Activated T-helper 1 cell treated with anti-CD3 and anti-CD28 coated beads, Interleukin-2, amount 50 U/mL, for 16 hours (primary cell): Measurements from ENCODE around the gene PTRH2.
A peak's percentile ranks its signal among the peaks of the same experiment; 100 is the strongest.
"Not testable (repeated sequence)": the region's sequence is repeated elsewhere in the genome, so short reads cannot be mapped to it uniquely, and the experiment has no call there.

Experiments
- DNase-seq, 2 donors: peaks; one replicate each; pipeline ENCODE4 v3.0.0-alpha.2; 2020; ENCODE audit warnings: low read depth in 1 of 2, low spot score in 1 of 2

PTRH2 gene

DNA sequence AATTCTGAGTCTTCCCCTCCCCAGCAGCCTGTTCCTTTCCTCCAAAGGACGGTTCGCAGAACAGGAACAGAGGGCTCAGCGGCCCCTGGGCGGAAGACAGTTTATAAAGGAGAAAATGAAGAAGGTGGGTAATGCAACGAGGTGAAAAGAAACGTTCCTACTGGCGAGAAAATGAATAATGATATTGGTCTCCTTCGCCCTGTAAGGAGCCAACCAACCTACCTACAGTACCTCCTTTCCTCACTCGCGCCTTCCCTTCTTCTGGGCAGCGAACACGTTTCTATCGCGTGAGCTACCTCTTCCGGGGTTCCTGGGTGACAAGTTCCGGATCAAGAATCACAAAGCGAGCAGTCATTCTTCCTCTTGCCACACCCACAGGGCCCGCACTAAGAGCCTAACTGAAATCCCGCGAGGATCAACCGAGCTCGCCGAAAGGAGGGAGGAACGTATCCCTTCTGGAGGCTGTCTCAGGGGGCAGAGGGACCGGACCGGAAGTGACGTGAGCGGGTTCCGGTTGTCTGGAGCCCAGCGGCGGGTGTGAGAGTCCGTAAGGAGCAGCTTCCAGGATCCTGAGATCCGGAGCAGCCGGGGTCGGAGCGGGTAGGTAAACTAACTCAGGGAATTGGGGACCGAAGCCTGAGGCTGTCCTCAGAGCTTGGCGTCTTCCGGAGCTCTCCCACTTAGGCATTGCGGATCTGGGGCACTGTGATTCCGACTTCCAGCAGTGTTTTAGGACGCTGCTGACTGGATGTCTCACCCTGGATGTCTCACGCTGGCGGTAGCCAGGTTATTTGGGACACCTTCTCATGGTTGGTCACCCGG lies at the start of gene PTRH2, which contains the start of gene VMP1:
Gene PTRH2, minus strand, starts transcription at position 282 of the 822 bp plus-strand sequence. CDS start 9,452 bp downstream, outside the sequence.
Gene VMP1, plus strand, starts transcription at position 506 of the 822 bp plus-strand sequence. CDS start 23,793 bp downstream, outside the sequence.
- peak; percentile 64 to 85 for DNase-seq

DNA sequence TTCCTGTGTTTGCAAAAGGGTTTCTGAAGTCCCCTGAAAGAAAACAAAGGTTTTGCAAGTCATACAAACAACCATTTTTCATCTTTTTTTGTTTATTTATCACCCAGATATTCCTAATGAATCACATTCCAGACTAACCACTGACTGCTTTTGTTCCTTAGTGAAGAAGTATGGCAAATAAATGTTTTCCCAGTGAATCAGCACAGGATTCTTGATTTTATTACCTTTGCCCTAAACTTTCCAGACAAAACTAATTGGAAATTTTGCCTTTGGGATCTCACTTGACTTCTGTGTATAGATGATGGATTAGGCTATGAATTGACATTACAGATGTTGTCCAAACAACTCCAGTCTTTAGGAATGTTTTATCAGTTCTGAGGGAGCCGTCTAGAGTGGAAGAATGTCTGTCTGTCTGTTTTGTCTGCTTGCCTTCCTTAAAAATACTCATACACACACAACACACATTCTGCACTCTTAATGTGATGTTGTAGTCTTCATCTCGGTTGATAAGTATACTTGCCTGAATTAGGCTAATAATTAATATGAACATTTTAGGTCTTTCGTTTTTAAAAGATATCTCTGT lies 49.1 kb upstream of the PTRH2 start:
- DNase-seq = no peak

DNA sequence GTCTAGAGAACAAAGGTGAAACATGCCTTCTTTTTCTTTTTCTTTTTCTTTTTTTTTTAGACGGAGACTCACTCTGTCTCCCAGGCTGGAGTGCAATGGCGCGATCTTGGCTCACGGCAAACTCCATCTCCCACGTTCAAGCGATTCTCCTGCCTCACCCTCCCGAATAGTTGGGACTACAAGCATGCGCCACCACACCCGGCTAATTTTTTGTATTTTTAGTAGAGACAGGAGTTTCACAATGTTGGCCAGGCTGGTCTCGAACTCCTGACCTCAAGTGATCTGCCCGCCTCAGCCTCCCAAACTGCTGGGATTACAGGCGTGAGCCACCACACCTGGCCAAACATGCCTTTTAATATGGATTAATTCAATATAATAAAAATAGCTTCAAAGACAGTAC lies 47.8 kb upstream of the PTRH2 start:
- not testable (repeated sequence) for DNase-seq

DNA sequence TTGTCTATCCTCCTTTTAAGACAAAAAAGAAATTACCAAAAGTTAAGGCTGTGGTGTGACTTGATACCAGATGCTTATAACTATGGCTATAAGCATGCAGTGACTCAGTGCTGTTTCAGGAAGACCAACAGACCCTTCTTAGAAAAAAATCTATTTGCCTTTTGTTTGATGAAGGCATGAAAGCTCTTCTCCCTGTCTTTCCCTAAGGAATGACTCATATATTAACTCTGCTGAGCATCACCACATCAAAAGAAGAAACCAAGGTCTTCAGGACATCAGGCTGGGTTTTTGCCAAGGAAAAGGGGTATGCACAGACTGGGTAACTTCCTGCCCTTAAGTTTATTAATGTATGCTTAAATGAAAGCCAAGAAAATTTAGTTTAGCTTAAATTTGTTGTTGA lies 47.3 kb upstream of the PTRH2 start:
- DNase-seq = no peak

DNA sequence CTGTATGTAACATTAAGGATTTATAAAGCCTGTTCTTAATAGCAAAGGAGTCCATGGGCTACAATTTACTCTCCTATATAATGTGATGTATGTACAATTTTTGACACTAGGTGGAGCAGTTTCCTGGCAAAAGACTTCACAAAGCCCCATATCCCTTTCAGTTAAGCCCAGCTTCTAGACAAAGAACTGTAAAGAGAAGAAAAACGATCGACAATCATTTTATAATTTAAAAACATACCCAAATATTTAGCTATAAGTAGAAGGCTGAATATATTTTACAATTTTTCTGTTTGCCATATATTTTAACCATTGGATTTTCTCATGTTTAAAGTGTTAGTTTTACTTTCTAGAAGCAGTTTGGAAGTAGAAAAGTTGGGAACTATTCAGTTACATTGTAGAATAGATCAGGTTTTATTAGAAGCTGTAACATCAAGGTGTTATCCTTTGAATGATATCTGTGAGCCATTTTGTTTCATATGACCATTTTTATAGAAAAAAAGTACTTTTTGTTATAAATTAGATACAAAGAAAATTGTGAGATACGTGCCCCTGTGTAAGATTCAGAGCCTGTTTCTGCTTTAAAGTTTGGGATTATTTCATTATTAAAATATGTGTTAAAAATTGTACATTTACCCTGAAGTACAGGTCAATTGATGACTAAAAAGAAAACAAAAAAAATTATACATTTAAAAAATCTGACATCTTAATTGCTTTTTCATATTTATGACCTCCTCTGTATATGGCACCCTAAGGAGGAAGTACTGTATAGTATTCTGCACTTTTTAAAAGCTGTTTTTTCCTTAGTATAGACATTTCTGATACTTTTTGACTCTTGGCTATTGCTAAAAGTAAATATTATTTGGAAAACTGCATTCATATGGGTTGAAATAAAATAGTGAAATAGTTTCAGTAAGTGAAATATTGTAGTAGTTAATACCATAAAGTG lies 46.6 kb upstream of the PTRH2 start:
- no peak for DNase-seq

DNA sequence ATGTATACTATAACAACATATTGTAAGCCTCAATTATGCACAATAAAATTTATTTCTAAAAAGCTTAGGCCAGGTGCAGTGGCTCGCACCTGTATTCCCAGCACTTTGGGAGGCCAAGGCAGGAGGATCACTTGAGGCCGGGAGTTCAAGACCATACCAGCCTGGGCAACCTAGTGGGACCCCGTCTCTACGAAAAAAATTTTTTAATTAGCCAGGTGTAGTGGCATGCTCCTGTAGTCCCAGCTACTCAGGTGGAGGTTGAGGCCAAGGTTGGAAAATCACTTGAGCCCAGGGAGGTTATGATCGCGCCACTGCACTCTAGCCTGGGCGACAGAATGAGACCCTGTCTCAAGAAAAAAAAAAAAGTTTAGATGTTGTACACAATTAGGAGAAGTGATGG lies 45.7 kb upstream of the PTRH2 start:
- no peak for DNase-seq

DNA sequence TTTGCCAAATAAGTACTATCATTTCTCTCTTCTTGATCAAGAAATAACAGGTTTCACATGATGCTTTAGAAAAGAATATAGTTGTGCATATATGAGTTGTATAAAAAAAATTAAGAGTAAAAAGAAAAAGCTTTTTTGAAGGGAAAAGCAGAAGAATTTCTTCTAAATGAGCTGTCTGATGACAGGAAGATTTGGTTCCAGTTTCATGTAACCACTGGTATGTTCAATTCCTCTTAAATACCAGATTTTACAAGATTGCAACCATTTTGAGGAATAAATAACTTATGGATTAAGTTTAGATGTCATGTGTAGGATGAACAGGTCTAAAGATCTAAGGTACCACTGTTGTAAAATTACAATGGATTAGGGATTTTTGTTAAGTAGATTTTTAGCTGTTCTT lies 45.2 kb upstream of the PTRH2 start:
- DNase-seq = no peak

DNA sequence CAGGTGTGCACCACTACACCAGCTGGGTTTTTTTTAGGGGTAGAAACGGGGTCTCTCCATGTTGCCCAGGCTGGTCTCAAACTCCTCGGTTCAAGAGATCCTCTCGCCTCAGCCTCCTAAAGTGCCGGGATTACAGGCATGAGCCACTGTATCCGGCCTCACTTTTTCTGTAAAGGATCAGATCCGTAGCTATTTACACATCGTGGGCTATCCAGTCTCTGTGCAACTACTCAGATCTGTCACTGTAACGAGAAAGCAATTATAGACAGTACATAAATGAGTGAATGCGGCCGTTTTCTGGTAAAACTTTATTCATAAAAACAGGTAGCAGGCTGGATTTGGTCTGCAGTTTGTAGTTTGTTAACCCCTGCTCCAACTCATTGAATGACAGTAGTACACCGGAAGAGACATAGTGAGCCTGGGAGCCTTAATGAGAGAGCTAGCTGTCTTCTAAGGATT lies 44.8 kb upstream of the PTRH2 start:
- no peak for DNase-seq

DNA sequence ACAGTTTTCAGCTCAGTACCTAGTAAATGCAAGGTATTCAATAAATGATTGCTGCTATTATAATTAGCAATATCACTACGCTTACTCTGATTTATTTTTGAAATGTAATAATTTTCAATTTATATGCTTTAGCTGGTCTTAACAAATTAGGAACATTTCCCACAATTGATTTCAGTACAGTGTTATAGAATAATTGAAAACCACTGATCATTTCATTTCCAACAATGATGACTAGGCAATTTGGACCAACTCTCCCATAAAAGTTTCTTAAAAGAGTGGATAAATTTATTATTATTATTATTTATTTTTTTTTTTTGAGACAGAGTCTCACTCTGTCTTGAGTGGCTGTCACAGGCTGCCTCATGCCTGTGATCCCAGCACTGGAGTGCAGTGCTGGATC lies 41.4 kb upstream of the PTRH2 start:
- no peak for DNase-seq

DNA sequence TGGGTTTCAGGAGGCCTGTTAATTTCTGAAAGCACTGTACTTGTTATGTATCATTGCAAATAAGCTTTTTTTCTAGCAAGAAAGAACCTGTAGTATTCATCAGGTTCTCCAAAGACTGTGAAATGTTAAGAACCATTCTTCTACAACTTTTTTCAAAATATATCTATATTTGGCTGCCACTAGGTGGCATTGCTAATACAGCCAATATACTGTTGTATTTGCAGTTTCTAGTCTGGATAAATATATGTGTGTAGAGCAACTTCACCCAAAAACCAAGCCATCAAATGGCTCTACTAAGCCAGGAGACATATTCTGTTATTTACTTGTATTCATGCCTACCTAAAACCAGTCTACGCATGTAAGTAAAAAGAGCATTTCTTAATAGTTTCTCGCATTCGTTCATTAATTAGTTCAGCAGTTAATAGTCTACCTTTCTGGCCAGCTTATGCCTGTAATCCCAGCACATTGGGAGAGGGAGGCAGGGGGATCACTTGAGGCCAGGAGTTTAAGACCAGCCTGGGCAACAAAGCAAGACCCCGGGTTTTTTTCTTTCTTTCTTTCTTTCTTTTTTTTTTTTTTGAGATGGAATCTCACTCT lies 39.7 kb upstream of the PTRH2 start:
- DNase-seq = no peak

DNA sequence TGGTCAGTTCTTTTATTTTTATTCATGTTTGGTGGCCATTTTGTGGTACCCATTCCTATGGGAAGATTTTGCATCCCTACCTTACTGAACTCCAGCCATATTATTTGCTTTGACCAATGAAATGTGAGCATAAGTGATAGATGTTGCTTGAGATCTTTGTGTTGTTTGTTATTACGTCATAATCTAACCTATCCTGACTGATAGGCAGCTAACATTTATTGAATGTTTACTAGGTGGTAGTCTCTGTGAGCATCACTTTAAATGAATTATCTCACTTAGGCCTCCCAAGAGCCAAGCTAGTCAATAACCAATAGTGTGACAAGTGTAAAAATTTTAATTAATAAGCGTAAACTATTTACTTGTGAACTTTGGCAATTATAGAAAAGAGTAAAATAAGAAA lies 37.8 kb upstream of the PTRH2 start:
- no peak for DNase-seq

DNA sequence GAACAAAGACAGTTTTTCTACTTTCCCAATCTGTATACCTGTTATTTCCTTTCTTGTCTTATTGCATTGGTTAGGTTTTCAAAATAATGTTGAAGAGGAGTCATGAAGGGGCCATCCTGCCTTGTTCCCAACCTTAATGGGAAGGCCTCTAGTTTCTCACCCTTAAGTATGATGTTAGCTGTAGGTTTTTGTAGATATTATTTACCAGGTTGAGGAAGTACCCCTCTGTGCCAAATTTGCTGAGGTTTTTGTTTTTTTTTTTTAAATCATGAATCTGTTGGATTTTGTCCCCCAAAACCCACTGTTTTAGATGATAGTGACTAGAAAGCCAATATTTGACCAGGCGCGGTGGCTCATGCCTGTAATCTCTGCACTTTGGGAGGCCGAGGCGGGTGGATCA lies 36.6 kb upstream of the PTRH2 start:
- DNase-seq = no peak

DNA sequence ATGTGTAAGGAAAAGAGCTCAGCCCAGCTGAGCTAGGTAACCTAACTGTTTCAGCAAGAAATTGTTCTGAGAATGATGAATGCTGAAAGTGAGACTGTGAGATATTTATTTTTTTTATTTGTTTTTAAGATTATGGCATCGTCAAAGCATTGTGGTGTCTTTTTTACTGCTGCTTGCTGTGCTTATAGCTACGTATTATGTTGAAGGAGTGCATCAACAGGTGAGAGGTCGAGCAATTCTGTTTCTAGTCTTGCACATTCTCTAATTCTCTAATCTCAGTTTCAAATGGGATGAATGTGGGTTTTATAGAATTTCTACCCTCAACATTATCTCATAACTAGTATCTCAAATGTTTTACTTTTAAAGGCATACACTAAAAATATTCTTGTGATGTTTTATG lies 30.1 kb upstream of the PTRH2 start:
- DNase-seq = no peak

DNA sequence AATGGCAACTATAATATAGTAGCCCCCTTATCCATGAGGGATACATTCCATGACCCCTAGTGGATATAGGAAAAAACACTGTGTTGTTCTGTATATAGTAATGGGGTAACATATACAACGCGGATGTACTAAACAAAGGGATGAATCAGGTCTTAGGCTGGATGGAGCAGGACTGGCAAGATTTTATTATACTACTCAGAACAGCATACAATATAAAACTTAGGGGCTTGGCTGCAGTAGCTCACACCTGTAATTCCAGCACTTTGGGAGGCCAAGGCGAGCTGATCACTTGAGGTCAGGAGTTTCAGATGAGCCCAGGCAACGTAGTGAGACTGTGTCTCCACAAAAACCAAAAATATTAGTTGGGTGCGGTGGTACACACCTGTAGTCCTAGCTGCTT lies 27.0 kb upstream of the PTRH2 start:
- no peak for DNase-seq

DNA sequence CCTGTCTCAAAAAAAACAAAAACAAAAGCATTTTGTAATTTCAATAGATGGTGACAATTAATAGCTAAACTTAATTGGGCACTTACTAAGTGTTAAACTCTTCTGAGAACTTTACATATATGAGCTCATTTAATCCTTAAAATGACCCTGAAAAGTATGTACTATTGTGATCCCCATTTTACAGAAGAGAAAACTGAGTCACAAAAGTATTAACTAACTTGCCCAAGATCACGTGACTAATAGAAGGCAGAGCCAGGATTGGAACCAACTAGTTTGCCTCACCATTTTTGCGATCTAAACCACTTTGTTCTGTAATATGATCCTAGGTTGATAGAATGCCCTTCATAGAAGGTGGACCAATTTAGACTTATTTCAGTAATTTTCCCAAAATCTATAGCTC lies 26.5 kb upstream of the PTRH2 start:
- no peak for DNase-seq

DNA sequence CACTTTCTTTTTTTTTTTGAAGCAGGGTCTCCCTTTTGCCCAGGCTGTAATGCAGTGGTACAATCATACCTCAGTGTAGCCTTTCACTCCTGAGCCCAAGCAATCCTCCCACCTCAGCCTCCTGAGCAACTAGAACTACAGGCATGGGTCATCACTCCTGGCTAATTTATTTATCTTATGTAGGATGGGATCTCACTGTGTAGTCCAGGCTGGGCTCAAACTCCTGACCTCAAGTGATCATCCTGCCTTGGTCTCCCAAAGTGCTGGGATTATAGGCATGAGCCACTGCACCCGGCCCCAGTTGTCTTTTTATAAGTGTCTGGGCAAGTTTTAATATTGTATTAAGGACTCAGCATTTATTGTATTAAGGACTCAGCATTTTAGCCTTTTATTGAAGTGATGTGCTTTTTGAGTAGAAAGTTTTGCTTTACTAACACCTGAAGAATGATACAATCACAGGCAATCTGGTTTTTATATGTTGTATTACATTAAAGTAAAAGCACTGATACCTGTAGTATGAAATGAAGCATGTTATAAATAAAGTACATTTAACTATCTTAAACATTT lies 23.1 kb upstream of the PTRH2 start:
- no peak for DNase-seq

DNA sequence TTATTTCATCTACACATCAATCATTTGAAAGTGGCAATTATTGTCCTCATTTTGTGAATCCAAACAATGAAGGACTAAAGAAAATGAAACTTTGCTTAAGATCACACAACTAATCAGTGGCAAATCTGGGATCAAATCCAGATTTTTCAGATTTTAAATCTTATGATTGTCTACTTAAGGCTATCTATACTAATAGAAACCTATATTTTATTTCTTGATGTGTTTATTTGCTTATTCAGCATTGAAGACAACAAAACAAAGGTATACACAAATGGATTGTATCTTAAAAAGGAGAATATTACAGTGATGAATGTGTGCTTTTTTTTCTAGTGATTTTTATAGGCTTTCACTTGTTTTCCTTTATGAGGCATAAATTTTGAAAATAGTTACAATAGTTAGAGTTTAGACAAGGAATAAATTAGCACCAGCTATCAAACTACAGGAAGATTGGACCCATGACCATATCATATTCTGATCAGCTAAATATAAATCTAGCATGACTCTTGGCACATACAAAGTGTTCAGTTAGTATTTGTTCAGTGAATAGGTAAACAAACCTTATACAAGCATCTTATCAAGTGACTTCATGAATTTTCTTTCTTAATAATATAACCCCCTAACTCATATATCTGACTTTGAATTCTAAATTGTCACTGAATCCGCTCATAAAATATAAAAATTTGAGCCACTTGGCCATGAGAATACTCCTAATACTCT lies 20.7 kb upstream of the PTRH2 start:
- DNase-seq = no peak

DNA sequence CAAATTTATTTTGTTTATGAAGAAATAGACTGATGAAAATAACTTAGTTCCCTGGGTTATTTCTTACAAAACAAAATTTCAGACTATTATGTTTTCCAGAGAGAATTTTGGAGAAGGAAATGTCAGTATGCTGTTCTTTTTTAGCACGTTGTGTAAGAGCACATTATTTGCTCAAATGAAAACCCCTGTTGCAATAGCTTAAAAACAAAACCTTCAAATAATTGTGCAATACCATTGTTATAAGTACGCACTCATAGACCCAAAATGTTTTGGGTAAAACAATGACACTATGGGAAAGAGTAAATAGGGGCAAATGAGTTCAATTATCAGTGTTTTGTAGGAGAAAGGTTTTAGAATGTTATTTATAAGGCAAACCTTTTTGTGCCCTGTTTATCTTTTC lies 18.5 kb upstream of the PTRH2 start:
- no peak for DNase-seq

DNA sequence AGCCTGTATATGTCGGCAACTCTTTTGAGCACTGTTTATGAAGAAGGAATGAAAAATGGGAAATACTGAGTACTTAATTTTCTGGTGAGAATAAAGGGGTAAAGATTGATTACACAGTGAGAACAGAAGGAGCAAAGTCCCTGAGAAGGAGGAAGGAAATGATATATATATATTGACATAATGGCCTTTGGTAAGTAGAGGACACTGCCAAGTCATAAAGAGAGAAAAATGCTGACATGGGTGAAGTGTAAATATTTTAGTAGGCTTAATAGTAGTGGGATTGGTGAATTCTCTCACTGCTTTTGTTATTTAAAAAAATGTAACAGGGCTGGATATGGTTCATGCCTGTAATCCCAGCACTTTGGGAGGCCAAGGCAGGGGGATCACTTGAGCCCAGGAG lies 16.4 kb upstream of the PTRH2 start:
- no peak for DNase-seq

DNA sequence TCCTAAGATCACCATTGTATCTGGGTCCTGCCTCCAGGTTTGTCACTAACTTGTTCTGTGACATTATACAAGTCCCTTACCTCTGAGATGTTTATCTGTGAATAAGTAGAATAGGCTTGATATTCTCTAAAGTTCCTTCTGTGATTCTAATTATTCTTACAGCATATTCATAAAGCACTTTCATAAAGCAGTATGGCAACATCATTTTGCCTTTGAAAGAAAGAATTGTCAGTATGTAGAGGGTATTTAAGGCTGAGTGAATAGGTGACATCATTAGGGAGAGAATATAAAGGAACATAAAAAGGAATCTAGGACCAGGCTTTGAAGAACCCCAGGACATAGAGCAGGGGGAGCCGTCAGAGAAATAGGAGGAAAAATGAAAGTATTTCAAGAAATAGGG lies 15.8 kb upstream of the PTRH2 start:
- DNase-seq = no peak
